NCI-H526 treated with DMSO at 0.1 percent for 48 hours (cell line): Measurements from ENCODE around the gene FMNL3.

Experiments used
- DNase-seq: peaks from one replicate; lab custom pipeline; 2025; lab: John Stamatoyannopoulos, UW

The FMNL3 gene

DNA sequence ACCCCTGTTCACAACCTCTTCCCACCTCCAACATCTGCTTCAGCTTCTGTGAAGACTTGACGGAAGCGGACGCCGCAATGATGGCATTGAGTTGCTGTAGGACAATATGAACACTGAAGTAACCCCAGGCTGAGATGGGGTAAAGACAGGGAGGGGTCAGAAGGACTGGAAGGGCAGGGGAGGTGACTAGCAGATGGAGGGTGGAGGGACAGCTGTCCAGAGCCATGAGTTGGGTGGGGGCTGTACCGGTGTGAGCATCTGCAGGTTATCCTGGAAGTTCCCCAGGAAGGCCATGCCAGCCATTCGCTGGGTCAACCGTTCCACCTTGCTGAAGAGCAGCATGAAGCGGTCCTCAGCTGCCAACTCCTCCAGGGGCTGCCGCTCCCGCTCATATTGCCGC lies 57.8 kb downstream of the FMNL3 start:
- DNase-seq = no peak

DNA sequence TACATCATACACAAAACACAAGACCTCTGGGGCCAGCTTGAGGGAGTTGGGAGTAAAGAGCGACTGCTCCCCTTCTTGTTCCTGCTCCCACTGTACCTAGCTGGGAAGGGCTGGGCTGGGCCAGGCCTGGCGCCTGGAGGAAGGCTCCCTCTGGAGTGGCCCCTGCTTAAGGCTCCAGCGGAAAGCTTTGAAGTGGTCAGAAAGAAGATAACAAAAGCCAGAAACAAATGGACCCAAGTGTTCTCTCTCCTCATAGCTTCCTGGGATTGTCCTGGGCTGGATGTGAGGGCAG lies 58.5 kb downstream of the FMNL3 start:
- DNase-seq = no peak

GRCh38 chr12:49647827-49648711 lies 59.1 kb downstream of the FMNL3 start:
- DNase-seq = no peak

GRCh38 chr12:49646871-49647654 lies 60.1 kb downstream of the FMNL3 start:
- no peak for DNase-seq

DNA sequence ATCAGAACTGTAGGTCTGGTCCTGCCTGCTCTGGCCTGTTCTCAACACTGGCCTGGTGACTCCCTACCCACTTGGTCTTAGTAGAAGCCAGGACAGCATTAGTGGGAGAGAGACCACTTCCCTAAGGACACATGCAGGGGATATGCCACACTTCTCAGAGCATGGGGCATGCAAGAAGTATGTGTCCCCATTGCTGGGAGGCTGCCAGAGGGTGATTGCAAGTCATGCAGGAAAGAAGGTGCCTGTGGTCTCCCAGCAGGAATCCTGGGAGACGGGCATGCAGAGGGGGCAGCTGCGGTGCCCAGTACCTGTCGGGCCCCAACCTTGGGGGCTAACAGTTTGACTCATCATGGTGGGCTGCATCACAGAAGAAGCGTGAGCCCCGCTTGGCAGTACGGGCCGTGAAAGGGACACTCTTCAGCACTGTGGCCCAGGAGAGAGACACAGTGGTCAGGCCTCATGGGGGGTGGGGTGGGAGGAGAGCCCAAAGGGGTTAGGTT lies 60.8 kb downstream of the FMNL3 start:
- no peak for DNase-seq

DNA sequence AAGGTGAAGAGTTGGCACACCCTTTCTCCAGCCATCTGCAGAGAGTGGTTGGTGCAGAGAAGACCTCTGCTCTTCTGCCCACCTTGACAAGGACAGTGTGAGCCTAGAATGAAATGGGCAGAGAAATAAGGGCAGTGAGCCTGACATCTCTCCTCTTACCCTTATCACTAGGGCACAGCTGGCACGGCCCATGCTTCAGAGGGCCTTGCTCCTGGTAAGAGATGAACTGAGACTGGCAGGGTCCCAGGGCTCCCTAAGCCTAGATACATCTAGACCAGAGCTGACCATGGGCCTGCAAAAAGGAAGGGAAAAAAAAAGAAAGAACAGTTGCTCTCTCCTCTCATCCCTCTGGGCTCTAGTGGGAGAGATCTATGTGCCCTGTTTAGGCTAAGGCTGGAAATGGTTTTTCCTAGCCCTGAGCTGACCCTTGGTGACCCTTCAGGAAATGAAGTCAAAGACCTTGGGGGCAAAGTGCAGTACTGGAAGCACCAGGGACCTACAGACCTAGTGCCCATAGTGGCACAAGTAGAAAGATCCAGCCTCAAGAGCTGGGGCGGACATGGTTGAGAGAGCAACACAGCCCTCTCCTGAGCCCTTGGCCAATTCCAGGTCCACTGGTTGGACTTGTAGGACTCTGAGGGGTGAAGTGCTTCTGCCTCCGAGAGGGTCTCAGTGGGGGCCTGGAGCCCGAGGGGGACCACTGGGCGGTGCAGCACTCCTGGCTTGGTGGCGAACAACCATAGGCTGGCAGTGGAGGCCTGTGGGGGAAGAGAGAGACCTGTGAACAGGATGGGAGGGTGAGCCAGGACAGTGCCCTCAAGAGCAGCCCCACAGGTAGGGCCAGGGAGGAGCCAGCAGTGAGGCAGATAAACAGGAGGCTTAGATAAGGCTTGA lies 61.8 kb downstream of the FMNL3 start:
- no peak for DNase-seq

- DNase-seq = peak; percentile 15
These were observed 62.6 kb downstream of the FMNL3 start for GRCh38 chr12:49644620-49644994.

- no peak for DNase-seq
These were observed 63.1 kb downstream of the FMNL3 start for GRCh38 chr12:49643961-49644619.

DNA sequence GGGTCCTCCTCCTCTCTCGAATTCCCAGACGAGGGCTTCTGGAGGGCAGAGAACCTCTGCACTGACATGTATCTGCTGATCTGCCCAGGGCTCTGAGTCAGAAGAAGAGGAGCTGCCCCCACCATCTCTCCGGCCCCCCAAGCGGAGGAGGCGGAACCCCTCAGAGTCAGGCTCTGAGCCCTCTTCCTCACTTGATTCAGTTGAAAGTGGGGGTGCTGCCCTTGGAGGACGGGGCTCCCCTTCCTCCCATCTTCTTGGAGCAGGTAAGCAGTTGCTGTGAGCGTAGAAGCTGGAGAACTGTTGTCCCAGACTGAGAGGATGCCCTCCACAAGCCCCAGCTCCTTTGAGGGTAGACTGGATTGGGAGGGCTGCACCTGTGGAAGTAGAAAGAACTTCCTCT lies 64.1 kb downstream of the FMNL3 start:
- DNase-seq = no peak

GRCh38 chr12:49642370-49642802 lies 64.8 kb downstream of the FMNL3 start:
- no peak for DNase-seq

- no peak for DNase-seq
These were observed 65.3 kb downstream of the FMNL3 start for GRCh38 chr12:49641748-49642369.

DNA sequence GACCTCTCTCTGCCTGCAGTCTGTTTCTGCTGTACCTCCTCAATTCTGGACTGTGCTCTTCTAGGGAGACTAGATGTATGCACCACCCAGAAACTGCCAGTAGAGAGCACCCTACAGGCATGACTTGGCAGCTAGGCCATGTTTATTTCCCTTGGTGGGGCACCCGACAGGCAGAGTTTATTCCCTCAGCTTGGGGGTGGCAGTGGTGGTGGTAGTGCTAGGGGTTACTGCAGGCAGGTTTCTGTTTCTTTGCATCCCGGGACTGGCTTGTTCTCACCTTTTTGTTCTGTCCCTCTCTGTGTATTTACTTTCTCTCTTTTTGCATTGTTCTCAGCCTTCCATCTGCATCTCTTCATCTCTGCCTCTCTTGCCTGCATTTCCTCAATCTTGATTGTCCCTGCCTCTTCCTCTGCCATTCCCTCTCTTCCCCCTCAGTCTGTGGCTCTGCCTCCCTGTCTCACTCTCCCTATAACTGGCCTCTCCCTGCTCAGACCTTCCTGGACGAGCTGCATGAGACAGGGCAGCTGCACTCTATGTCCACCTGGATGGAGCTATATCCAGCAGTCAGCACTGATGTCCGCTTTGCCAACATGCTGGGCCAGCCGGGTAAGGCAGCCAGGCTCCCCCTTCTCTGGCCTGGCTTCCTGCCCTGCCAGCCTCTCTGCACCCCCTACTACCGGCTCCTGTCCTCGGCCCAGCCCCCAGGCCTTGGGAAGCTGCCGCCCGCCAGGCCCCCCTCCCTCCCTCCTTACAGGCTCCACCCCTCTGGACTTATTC lies 70.0 kb downstream of the FMNL3 start:
- DNase-seq = peak; percentile 13

- DNase-seq = no peak
These were observed 70.6 kb downstream of the FMNL3 start for GRCh38 chr12:49636574-49636973.

- DNase-seq = no peak
These were observed 71.5 kb downstream of the FMNL3 start for GRCh38 chr12:49635656-49636055.

- DNase-seq = no peak
These were observed 72.2 kb downstream of the FMNL3 start for GRCh38 chr12:49635036-49635435.

GRCh38 chr12:49633703-49634345 lies 73.4 kb downstream of the FMNL3 start:
- DNase-seq = no peak

- DNase-seq = no peak
These were observed 74.1 kb downstream of the FMNL3 start for GRCh38 chr12:49632986-49633702.

GRCh38 chr12:49632401-49632800 lies 74.8 kb downstream of the FMNL3 start:
- DNase-seq = no peak

GRCh38 chr12:49631336-49631907 lies 75.8 kb downstream of the FMNL3 start:
- DNase-seq = no peak
